Rectal smooth muscle tissue (tissue), 1 donor: ENCODE data around the gene N4BP2.
A peak's percentile ranks its signal among the peaks of the same experiment; 100 is the strongest.
"Not testable (repeated sequence)": the region's sequence is repeated elsewhere in the genome, so short reads cannot be mapped to it uniquely, and the experiment has no call there.

Experiments
- H3K27ac ChIP-seq: one replicate; pipeline ENCODE4 v1.7.0; 2013; ENCODE audit warnings: low read depth, low read length, inconsistent platforms
- H3K27me3 ChIP-seq: one replicate; pipeline ENCODE4 v1.7.0; 2013; ENCODE audit warnings: low read length; ENCODE audit not compliant: control insufficient read depth, insufficient read depth
- H3K36me3 ChIP-seq: one replicate; pipeline ENCODE4 v1.7.0; 2013; ENCODE audit warnings: low read length; ENCODE audit not compliant: control insufficient read depth, insufficient read depth
- H3K4me1 ChIP-seq: one replicate; pipeline ENCODE4 v1.7.0; 2013; ENCODE audit warnings: low read length; ENCODE audit not compliant: control insufficient read depth, insufficient read depth
- H3K4me3 ChIP-seq: one replicate; pipeline ENCODE4 v1.7.0; 2013; ENCODE audit warnings: low read length
- H3K9ac ChIP-seq: one replicate; pipeline ENCODE4 v1.7.0; 2013; ENCODE audit warnings: low read length

Gene N4BP2

DNA sequence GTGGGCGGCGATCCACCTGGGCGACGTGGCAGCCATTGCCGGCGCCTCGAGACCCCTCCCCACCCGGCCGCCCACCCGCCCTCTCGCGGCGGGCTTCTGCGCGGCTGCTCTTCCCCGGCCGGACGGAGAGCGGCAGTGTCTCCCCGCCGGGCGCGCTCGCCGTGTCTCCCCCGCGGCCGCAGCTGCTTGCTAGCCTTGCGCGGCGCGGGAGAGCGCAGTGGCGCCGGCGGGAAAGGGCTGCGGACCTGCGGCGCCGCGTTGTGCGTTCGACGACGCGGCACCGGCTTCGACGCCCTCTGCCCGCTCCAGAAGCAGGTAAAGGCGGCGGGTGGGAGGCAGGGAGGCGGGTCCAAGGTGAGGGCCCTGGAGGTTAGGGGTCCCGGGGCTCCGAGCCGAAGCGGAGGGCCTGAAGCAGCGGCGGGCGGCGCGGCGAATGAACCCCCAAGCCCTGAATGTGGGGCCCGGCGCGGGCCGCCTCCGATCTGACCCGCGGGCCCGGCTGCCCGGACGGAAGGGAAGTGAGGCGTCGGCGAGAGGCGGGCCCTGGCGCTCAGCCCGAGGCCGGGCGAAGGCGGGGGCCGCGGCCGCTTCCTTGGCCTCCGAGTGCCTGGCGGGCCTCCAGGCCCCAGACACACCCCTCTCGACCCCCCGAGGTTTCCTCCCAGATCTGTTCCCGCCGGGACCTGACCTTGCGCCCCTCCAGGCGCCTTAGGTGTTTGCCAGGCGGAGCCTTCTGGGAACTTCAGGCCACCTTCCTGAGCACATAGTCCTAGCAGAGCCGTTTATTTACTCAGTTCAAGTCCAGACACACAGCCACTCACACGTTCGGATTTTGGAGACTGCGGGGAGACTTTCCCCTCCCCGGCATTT lies at the start of gene N4BP2:
TSS of gene N4BP2 (plus strand) at position 135 of the 870 bp plus-strand sequence. CDS start 40,491 bp downstream, outside the sequence.
- Histone ChIP-seq H3K36me3 (no peaks in the 10 kb centered on the region), H3K4me3 (peak within 1 kb of the TSS; percentile 93), H3K27me3 (no peaks in the 10 kb centered on the region), H3K4me1 (peaks cover 7% of the 10 kb centered on the region), H3K9ac (peak within 1 kb of the TSS; percentile 93), H3K27ac (peak within 1 kb of the TSS; percentile 100)

- Histone ChIP-seq H3K9ac (no peak overlapping the region), H3K36me3 (no peaks in the 10 kb centered on the region), H3K27ac (no peak overlapping the region), H3K4me1 (no peaks in the 10 kb centered on the region), H3K4me3 (no peak overlapping the region), H3K27me3 (no peaks in the 10 kb centered on the region)
Observed at GRCh38 chr4:40016007-40016406, 40.6 kb upstream of the N4BP2 start.

DNA sequence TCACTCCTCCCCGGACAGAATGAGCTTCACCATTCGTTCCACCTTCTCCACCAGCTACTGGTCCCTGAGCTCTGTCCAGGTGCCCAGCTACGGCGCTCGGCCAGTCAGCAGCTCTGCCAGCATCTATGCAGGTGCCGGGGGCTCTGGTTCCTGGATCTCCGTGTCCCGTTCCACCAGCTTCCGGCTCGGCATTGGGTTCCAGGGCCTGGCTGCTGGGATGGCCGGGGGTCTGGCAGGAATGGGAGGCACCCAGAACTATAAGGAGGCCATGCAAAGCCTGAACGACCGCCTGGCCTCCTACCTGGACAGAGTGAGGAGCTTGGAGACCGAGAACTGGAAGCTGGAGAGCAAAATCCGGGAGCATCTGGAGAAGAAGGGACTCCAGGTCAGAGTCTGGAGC lies 36.4 kb upstream of the N4BP2 start:
- Histone ChIP-seq H3K4me1 (no peaks in the 10 kb centered on the region), H3K4me3 (no peak overlapping the region), H3K27ac (no peak overlapping the region), H3K27me3 (no peaks in the 10 kb centered on the region), H3K9ac (no peak overlapping the region), H3K36me3 (no peaks in the 10 kb centered on the region)

DNA sequence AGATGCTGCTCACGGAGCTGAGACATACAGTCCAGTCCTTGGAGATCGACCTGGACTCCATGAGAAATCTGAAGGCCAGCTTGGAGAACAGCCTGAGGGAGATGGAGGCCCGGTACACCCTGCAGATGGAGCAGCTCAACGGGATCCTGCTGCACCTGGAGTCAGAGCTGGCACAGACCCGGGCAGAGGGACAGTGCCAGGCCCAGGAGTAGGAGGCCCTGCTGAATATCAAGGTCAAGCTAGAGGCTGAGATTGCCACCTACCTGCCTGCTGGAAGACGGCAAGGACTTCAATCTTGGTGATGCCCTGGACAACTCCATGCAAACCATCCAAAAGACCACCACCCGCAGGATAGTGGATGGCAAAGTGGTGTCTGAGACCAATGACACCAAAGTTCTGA lies 35.5 kb upstream of the N4BP2 start:
- not testable (repeated sequence) for H3K9ac ChIP-seq, H3K27ac ChIP-seq, H3K36me3 ChIP-seq, H3K4me3 ChIP-seq, H3K27me3 ChIP-seq, H3K4me1 ChIP-seq

DNA sequence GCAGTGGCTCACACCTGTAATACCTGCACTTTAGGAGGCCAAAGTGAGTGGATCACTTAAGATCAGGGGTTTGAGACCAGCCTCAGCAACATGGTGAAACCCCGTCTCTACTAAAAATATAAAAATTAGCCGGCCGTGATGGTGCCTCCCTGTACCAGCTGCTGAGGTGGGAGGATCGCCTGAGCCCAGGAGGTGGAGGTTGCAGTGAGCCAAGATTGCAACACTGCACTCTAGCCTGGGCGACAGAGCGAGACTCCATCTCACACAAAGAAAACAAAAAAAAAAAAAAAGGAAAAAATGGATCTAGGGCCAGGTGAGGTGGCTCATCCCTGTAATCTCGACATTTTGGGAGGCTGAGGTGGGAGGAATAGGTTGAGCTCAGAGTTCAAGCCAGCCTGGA lies 32.6 kb upstream of the N4BP2 start:
- H3K27ac ChIP-seq, H3K36me3 ChIP-seq, H3K4me3 ChIP-seq, H3K27me3 ChIP-seq, H3K4me1 ChIP-seq, H3K9ac ChIP-seq: not testable (repeated sequence)

GRCh38 chr4:40032785-40033184 lies 23.9 kb upstream of the N4BP2 start:
- Histone ChIP-seq H3K27me3 (no peaks in the 10 kb centered on the region), H3K9ac (no peak overlapping the region), H3K4me1 (no peaks in the 10 kb centered on the region), H3K4me3 (no peak overlapping the region), H3K36me3 (no peaks in the 10 kb centered on the region), H3K27ac (no peak overlapping the region)

DNA sequence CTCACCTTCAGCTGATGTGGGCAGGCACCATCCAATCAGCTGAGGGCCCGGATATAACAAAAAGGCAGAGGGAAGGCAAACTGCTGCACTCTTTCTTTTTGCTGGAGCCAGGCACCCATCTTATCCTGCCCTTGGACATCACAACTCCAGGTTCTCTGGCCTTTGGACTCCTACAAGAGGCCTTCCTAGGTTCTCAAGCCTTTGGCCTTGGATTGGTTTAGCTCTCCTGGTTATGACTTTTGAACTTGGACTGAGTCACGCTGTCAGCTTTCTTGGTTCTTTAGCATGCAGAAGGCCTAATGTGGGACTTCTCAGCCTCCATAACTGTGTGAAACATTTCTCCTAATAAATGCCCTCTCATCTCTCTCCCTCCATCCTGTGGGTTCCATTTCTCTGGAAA lies 23.0 kb upstream of the N4BP2 start:
- no peak overlapping the region for H3K9ac ChIP-seq
- no peaks in the 10 kb centered on the region for H3K27me3 ChIP-seq
- no peaks in the 10 kb centered on the region for H3K4me1 ChIP-seq
- no peak overlapping the region for H3K4me3 ChIP-seq
- H3K36me3 ChIP-seq, result no peaks in the 10 kb centered on the region
- no peak overlapping the region for H3K27ac ChIP-seq

DNA sequence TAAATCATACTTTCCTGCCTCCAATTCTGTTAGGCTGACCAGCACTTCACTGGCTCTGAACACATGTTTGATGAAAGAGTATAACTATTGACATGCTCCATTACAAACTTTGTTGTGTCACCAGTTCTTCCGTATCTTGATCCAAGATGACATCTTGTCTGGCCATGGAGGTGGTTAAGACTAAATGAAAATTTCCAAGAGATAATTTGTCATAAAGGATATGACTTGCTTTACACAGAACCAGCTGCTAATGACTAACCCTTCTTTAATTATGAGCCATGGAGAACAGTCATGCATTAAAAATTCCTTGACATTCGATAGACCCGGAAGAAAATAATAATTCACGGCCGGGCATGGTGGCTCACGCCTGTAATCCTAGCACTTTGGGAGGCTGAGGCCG lies 17.7 kb upstream of the N4BP2 start:
- H3K9ac ChIP-seq, result no peak overlapping the region
- H3K27me3 ChIP-seq, result no peaks in the 10 kb centered on the region
- no peaks in the 10 kb centered on the region for H3K4me1 ChIP-seq
- no peaks in the 10 kb centered on the region for H3K36me3 ChIP-seq
- H3K27ac ChIP-seq, result no peak overlapping the region
- H3K4me3 ChIP-seq, result no peak overlapping the region

- Histone ChIP-seq H3K27ac (no peak overlapping the region), H3K4me3 (no peak overlapping the region), H3K36me3 (no peaks in the 10 kb centered on the region), H3K27me3 (no peaks in the 10 kb centered on the region), H3K9ac (no peak overlapping the region), H3K4me1 (no peaks in the 10 kb centered on the region)
Observed at GRCh38 chr4:40040908-40041307, 15.7 kb upstream of the N4BP2 start.

DNA sequence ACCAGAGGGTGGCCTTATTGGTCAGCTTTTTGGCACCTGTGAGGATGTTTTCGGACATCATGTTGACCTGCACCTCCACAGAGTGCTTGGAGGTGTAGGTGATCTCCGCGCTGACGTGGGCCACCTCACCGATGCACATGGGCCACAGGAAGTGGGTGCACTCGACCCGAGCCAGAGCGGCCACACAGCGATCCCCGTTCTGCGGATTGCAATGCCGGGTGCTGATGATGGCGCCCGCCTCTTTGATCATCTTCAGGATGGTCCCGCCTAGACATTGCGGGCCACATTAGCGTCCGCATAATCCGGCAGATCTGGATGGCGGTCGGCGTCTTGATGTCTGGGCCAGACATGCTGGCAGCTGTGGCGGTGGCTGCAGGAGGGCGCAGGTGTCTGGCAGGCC lies 12.9 kb upstream of the N4BP2 start:
- Histone ChIP-seq H3K27ac (no peak overlapping the region), H3K36me3 (no peaks in the 10 kb centered on the region), H3K27me3 (no peaks in the 10 kb centered on the region), H3K4me3 (no peak overlapping the region), H3K4me1 (no peaks in the 10 kb centered on the region), H3K9ac (no peak overlapping the region)

GRCh38 chr4:40046311-40046980 lies 10.2 kb upstream of the N4BP2 start:
- Histone ChIP-seq H3K36me3 (no peaks in the 10 kb centered on the region), H3K27ac (no peak overlapping the region), H3K27me3 (no peaks in the 10 kb centered on the region), H3K4me1 (no peaks in the 10 kb centered on the region), H3K4me3 (no peak overlapping the region), H3K9ac (no peak overlapping the region)

- Histone ChIP-seq H3K9ac (no peak overlapping the region), H3K4me3 (no peak overlapping the region), H3K27me3 (no peaks in the 10 kb centered on the region), H3K4me1 (peaks cover 7% of the 10 kb centered on the region), H3K27ac (no peak overlapping the region), H3K36me3 (no peaks in the 10 kb centered on the region)
Observed at GRCh38 chr4:40053161-40053560, 3.5 kb upstream of the N4BP2 start.

- Histone ChIP-seq H3K4me3 (peak overlapping the region; percentile 93), H3K4me1 (peaks cover 7% of the 10 kb centered on the region), H3K9ac (peak overlapping the region; percentile 86), H3K27me3 (no peaks in the 10 kb centered on the region), H3K27ac (peak overlapping the region; percentile 100), H3K36me3 (no peaks in the 10 kb centered on the region)
Observed at GRCh38 chr4:40055511-40055862, 1.2 kb upstream of the N4BP2 start.
